COLO668 (cell line): ENCODE data around the gene TAS2R9.
"Not testable (repeated sequence)": the region's sequence is repeated elsewhere in the genome, so short reads cannot be mapped to it uniquely, and the experiment has no call there.

Source experiments
- DNase-seq: peaks from one replicate; lab custom pipeline; 2025; ENCODE audit not compliant: unreplicated experiment; lab: John Stamatoyannopoulos, UW

TAS2R9 gene

GRCh38 chr12:10810068-10810467 lies at the start of gene TAS2R9:
Gene TAS2R9 (minus strand): TSS chr12:10810168. CDS start chr12:10810075, 93 bp downstream.
- DNase-seq, result no peak

- DNase-seq, result no peak
These were observed 45.8 kb upstream of the TAS2R9 start for GRCh38 chr12:10855807-10856206.

- no peak for DNase-seq
These were observed 43.8 kb upstream of the TAS2R9 start for GRCh38 chr12:10853776-10854175.

- DNase-seq, result no peak
These were observed 41.4 kb upstream of the TAS2R9 start for GRCh38 chr12:10851243-10851858.

GRCh38 chr12:10849425-10849878 lies 39.5 kb upstream of the TAS2R9 start, which contains the start of gene PRR4:
Gene PRR4 (minus strand): TSS chr12:10849475. CDS start chr12:10849437, 38 bp downstream.
- DNase-seq, result no peak

GRCh38 chr12:10847744-10848143 lies 37.8 kb upstream of the TAS2R9 start:
- no peak for DNase-seq

GRCh38 chr12:10842862-10843261 lies 32.9 kb upstream of the TAS2R9 start:
- no peak for DNase-seq

- no peak for DNase-seq
These were observed 28.5 kb upstream of the TAS2R9 start for GRCh38 chr12:10838461-10838860.

GRCh38 chr12:10829994-10830393 lies 20.0 kb upstream of the TAS2R9 start:
- DNase-seq, result no peak

GRCh38 chr12:10826258-10826657 lies 16.3 kb upstream of the TAS2R9 start, which contains the start of gene TAS2R10:
Gene TAS2R10 (minus strand): TSS chr12:10826358. CDS start chr12:10826269, 89 bp downstream.
- DNase-seq, result no peak

- no peak for DNase-seq
These were observed 15.0 kb upstream of the TAS2R9 start for GRCh38 chr12:10824957-10825356.

- DNase-seq, result no peak
These were observed 2.0 kb upstream of the TAS2R9 start for GRCh38 chr12:10811883-10812536.

GRCh38 chr12:10807186-10807585 lies 2.8 kb downstream of the TAS2R9 start, which contains the start of gene TAS2R8:
Gene TAS2R8 (minus strand): TSS chr12:10807286. CDS start chr12:10806980, 306 bp downstream.
- DNase-seq, result no peak

GRCh38 chr12:10802587-10802986 lies 7.4 kb downstream of the TAS2R9 start, which contains the start of gene TAS2R7:
Gene TAS2R7 (minus strand): TSS chr12:10802627. CDS start chr12:10802570, 57 bp downstream.
- no peak for DNase-seq

- DNase-seq, result no peak
These were observed 8.2 kb downstream of the TAS2R9 start for GRCh38 chr12:10801741-10802140.

GRCh38 chr12:10794222-10794621 lies 15.7 kb downstream of the TAS2R9 start:
- DNase-seq, result no peak

GRCh38 chr12:10791769-10792168 lies 18.2 kb downstream of the TAS2R9 start:
- DNase-seq, result not testable (repeated sequence)

- no peak for DNase-seq
These were observed 26.7 kb downstream of the TAS2R9 start for GRCh38 chr12:10783252-10783651.

GRCh38 chr12:10779103-10779502 lies 30.9 kb downstream of the TAS2R9 start:
- DNase-seq, result no peak

- DNase-seq, result no peak
These were observed 38.7 kb downstream of the TAS2R9 start for GRCh38 chr12:10771132-10771733.

GRCh38 chr12:10759657-10760056 lies 50.3 kb downstream of the TAS2R9 start:
- no peak for DNase-seq
